NCI-H1436 (cell line): ENCODE measurements around the gene ARHGAP26.

Experiments used
- DNase-seq: peaks from one replicate; lab custom pipeline; 2025; lab: John Stamatoyannopoulos, UW

Gene ARHGAP26

DNA sequence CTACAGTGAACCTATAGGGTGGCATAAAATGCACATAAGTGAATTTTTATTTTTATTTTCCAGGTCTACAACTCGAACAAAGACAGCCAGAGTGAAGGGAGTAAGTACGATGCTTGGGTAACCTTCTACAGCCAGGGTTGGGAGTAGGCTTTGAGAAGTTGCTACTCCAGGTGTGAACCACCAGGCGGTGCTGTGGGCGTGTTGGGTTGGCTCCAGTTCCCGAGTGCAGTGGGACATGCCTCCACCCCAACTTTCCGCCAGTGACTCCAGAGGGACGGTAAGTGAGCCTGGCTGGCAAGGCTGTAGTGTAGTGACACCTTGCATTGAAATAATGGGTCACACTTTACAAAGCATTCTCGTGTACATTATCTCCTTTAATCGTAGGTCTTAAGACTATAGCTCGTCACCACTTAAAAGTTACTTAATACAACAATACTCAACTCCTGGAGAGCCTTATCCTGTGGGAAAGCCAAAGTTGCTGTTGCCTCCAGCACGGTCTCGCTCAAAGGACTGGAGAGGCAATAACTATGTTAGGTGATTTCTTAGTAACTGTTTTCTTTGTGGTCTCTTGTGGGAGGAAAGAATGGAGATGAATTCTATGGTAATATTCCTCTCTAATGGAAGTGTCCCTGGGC is 244.0 kb downstream of the ARHGAP26 start:
- DNase-seq = no peak

DNA sequence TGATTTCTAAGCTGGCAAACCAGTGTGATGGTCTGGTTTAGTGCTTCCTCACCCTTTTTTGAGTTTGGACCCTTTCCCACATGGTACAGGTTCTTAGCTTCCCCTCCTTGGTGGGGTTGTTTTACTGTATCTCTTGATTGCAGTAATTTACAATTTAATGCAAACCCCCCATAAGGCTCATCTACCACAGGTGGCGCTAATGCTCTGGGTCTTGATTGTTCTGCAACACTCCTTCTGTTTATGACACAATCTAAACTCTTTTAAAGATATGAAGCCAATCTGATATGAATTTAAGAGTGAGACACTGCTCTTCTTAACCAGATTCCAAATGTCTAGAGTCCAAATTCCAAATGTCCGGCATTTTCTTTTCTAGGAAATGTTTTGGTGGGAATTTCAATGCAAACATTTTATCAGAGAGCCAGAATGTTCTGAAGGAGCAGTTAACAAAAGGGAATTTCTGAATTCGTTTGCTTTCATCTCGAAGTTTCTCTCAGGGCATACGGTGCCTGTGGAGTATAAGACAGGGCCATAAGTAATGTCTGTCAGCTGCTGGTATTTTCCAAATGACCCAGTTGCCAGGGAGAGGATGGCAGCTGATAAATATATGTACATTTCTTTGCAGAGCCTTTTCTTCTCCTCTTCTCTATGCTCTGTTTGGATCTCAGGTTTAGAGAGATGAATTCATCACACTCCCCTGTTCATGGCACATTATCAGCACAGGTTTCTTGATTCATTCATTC is 246.8 kb downstream of the ARHGAP26 start:
- DNase-seq = no peak

DNA sequence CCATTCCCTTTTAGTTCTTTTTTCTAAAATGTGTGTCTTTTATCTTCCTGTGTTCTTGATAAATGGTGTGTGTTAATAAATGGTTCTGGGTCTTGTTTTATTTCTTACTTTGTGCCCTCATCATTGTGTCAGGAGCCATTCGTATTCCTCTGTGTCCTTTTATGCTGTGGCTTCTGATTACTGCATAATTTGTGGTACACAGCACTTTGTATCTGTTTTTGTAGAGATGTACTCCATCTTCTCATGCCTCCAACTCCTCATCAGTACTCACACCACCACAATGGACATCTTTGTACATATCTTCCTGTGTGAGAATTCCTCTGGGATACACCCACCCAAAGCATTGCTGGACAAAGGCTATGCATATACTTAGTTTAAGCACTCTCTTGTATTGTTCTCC is 247.4 kb downstream of the ARHGAP26 start:
- no peak for DNase-seq

DNA sequence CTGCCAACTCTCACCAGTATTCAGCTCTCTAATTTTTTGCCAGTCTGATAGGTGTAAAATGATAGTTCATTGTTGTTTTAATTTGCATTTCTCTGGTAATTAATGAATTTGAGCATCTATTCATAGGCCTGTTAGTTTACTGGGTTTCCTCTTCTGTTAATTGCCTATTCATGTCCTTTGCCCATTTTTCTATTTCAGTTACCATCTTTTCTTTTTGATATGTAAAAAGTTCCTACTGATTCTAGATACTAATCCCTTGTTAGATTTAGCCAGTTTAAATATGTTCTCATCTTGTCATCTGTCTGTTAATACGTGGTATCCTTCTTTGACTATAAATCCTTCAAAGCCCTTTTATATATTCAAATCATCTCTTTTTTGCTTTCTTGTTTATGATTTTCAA is 247.8 kb downstream of the ARHGAP26 start:
- no peak for DNase-seq

DNA sequence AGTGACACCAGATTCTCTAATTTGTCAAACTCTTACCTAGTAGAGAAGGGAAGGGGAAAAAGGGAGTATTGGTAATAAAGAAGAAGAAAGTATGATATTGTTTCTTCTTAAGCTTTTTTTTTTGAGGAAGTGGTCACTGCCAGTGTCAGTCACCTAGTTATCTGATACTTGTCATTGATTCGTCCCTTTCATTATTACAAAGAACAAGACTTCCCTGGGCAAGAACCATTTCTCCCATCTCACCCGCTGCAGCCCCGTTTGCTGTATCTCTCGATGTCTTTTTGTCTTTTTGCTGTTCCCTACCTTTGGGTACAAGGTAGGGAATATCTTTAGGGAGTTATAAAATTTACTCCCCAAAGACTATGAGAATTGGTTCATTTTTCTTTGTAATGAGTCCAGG is 249.0 kb downstream of the ARHGAP26 start:
- no peak for DNase-seq

DNA sequence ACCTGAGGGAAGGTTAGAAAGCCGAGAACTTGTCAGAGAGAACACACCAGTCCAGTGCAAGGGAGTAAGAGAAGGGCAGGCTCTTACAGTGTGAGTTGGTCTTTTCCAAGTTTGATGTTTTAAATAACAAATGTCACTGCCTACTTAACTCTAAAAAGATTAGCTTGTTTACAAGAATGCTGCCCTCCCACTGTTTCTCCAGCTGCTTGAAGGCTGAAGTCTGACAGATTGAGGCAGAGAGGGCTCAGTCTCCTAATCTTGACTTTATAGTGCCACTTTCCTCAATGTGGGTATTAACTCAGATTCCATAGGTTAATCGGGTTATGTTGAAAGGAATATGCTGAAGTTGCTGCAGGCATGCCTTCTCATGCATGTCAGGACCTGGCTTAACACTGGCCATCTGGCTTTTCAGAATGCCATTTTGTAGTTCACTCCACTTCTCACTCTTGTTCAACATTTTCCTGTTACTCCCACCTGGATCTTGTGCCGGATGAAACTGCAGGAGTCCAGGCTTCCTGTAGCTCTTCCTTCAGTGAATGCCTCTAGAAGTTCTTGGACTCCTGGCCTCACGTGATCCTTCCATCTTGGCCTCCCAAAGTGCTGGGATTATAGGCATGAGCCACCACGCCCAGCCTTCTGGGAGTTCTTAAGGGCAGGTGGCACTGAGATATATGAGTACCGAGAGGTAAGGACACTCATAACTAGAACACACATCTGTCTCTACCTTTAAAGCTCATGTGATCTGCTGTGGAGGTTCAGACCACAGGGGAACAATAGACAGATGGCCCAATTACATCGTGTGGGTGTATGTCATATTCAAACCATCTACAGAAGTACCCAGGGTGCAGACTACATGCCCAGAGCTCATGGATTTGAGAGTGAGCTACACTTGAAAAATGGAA is 249.7 kb downstream of the ARHGAP26 start:
- no peak for DNase-seq

DNA sequence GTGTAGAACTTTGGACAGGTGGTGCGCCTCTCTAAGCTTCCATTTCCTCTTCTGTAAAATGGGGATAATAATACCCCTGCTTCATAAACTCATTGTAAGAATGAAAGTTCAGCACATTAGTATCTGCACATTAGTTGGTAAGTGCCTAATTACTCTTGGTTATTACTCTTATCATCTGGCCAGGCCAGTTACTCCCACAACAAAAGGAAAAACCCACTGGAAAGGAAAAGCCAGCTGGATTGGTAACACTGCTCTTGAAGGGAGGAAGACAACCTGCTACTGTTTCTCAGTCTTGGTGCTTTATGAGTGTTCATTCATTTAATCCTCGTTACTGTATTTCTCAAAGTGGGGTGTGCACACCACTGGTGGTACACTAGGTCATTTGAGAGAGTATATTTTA is 251.4 kb downstream of the ARHGAP26 start:
- no peak for DNase-seq

DNA sequence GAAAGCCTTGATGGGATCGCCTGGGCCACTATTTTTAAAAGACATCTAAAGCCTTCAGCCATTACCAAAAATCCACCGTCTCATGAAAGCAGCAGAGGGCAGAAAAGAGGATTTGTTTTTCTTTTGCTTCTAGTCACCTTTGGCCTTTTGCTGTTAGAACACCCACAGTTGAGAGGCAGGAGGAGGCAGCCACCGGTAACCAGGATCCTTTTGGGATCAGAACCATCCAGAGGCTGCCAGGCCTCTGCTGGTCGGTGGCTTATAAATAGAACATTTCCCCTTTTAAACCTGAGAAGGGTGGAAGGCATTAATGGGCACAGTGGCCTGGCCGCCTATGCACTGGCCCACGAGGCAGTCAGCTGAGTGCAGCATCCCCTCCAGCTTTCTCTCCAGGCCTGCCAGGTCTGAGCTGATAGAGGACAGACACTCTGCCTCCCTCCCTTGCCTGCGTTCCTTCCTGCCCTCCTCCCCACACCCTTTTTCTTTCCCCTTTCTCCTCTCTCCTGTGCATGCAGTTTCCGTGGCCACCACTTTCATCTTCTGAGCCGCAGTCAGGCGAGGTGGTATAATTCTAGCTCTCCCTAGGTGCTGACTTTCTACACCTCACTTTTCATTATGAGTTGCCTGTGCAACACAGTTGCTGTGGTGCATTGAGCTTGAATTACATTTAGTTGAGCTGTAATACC is 253.4 kb downstream of the ARHGAP26 start:
- no peak for DNase-seq

DNA sequence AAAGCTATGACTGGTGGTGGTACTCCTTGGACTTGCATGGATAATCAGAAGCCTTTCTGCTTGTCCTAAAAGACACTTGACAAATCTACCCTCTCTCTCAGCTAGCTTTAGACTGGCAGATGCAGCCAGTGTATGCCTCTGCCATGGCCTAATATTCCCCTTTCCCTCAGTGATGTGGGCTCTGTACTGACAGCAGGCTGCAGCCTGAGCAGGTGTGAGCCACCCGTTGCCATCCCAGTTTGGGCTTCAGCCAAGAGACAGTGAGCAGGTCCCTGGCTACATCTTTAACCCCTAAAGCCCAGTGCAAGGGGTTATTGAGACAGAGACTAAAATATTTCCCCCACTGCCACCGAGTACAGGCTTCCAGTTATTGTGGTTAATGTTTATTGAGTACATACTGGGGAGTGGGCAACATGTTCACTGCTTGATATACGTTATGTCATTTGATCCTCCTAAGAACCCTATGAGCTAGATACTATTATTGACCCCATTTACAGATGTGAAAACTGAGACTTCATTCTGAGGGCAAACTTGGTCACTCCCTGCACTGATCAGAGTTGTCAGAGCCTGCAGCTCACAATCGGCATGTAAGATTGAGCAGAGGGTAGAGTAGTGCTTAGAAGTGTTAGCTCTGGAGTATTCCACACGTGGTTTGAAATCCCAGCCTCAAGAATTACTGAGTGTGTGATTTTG is 254.2 kb downstream of the ARHGAP26 start:
- DNase-seq = no peak

DNA sequence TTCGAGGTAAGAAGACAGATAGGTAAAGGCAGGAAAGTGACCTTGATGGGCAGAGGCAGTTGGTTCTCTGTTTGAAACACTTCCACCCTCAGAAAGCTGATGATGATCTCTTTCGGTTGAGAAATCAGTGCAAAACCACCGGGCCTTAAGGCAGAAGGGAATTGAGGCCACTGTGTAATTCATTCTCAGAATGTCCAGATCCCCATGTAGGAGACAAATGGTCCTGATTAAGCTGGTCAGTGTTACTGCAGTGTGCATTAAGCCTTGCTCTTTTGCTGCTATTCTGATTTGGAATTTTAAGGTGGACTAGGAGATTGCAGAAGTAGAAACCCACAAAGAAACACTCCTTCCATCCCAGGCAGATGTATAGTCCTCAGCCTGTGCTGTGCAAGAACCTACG is 255.2 kb downstream of the ARHGAP26 start:
- DNase-seq = no peak

DNA sequence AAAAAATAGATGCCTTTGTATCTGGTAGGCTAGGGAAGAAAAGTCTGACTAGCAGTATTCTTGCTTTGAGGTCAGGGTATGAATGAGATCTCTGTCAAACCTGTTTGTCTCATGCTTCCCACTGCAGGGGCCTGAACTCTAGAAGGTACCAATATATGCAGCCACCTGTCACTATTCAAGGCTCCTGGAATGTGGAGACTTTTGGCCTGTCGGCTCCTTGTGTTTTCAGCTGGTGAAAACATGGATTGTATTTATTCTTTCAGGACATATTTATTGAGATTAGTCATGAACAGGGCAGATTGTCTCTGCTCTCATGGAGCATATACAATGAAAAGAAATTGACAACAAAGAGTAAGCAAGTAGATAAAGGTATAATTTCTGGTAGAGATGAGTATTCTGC is 255.8 kb downstream of the ARHGAP26 start:
- DNase-seq = no peak

DNA sequence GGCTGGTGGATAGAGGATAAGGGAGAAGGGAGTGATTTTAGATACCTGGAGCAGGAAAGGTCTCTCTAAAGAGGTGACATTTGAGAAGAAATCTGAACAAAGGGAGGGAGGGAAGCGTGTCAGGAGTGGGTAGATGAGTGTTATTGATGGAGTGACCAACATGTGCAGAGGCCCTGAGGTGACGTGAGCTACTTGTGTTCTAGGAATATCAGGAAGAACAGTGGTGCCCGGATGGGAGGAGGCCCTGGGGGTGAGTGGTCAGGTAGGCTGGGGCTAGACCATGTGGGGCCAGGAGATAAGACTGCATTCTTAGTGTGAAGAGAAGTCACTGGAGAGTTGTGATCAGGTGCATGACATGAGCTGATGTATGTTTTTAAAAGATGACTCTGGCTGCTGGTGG is 256.2 kb downstream of the ARHGAP26 start:
- no peak for DNase-seq

DNA sequence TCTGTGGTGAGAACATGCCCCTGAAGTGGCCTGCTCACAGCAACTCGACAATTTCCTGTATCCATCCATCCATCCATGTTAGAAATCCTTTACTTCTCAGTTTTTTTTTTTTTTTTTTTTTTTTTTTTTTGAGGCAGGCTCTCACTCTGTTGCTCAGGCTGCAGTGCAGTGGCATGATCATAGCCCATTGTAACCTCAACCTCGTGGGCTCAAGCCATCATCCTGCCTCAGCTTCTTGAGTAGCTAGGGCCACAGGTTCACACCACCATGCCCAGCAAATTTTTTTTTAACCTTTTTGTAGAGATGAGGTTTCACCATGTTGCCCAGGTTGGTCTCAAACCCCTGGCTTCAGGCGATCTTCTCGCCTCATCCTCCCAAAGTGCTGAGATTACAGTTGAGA is 259.1 kb downstream of the ARHGAP26 start:
- no peak for DNase-seq

DNA sequence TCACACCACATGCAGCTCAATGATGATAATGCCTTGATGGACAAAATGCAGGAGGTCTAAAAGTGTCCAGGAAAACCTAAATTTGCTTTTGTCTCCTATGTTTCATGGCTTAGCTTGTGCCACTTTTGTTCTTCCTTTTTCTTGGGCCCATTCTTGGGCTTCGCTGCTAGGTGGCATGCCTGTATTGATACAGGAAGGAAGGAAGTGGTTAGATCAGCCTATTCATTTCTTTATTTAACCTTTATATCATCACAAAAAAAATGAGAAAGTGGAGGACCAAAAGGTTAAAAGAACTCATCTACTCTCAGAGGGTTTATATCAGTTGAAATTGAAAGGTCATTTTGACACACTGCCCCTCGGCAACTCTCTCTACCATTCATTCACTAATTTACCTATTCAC is 260.2 kb downstream of the ARHGAP26 start:
- DNase-seq = no peak

DNA sequence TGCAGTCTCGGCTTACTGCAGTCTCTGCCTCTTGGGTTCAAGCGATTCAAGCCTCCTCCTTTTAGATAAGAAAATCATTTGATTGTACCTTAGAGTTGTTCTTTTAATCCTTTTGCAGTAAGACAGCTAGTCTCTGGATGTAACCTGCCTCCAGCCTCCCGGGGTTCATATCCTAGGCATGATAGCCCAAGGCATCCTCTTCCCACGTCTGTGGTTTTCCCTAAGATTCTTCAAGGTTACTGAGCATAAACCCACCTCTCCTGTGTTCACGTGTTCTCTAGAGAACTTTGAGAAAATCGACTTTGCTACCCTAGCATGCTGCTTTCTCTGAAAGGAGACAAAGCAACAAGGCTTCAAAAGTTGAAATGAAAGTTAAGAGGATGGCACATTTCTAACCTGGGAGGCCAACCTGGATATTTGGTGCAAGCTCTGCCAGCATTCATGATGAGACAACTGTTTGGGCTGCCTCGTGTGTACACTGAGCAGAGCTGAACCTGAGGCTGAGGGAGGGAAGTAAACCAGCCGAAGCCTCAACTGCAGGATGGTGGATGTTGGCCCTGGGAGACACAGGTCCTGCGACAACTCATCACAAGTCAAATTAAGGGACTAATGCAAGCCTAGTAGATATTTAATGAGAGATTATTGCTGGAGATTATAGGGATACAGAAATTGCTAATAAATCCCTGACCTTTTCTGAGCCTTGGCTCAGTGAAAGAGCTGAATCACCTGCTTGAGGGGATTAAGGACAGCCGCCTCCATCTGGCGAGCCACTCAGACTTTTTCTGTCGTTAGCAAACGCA is 261.8 kb downstream of the ARHGAP26 start:
- no peak for DNase-seq

DNA sequence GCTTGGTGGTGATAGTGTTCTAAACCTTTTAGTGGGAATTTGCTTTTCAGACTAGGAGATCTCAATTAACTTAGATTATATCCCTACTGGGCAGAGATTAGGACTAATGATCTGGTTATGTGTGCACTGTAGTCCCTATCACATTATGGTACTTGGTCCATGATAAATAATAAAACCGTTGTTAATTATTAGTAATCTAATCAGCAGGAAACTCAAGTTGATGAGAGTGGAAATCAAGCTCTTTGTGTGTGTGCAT is 262.3 kb downstream of the ARHGAP26 start:
- no peak for DNase-seq

DNA sequence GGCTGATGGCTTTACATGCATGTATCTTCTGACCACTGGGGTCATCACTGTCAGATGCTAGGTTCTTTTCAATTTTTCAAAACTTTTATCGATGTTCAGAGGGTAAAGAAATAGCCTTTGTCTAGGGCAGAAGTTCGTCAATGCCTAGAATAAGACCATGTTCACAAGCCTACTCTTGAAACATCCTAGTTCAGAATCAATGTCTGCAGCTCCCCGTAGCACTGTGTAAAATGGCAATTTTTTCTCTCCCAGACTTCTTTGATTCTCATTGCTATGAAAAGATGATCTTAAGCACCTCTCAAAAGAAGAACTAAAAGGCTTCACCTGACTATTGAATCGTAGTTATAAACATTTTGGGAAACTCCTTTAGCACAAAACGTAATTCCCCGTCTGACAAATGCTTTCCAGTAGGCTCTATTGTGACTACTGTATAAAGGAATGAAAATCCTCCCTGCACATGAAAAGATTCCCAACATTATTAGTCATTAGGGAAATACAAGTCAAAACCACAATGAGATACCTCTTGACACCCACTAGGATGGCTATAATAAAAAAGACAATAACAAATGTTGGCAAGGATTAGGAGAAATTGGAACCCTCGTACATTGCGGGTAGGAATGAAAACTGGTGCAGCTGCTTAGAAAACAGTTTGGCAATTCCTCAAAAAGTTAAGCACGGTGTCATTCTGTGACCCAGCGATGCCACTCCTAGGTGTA is 263.5 kb downstream of the ARHGAP26 start:
- no peak for DNase-seq

DNA sequence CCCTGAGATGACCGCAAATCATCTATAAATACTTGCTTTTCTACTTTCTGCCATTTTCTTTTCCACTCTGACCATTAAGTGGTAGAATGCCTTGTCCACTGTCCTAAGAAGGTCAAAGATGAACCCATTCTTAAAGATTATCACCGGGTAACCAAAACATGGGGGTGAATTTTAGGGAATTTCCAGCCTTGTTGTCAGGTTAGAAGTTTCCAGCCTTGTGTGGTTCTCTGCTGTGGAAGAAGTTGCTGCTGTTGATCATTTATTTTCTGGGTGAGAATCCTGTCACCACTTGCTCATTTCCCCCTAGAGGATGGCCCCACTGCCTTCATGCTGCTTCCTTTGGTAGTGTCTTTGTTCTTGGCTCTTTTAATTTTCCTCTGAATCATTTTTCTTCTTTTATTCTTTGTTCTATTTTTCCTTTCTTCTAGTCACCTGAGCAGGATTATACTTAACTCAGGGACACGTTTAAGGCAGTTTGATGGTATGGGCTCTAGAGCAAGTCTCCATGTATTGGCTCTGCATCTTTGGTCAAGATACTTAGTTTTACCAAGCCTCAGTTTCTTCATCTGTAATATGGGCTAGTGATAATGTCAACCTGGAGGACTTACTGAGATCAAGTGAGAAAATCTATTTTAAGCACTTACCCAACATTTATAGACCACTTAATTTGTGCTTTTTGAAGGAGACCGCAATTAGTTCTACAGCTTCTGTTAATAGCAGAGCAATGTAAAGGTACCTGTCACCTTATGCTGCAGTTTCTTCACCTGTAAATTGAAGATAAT is 266.2 kb downstream of the ARHGAP26 start:
- DNase-seq = no peak

DNA sequence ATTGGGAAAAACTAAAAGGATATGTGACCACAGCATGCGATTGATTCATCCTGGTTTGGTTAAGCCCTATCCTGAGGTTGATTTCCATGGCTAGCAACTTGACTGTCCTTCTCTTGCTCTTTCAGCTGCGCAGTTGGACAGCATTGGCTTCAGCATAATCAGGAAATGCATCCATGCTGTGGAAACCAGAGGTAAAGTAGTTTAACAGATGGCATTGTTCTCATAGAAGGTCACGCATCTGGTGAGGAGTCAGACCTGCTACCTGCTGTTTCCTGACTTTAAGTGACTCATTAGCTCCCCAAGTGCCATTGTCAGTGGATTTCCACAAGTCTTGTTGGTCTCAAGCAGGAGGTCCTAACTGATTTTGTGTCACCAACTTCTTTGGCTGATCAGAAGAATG is 266.9 kb downstream of the ARHGAP26 start:
- no peak for DNase-seq

DNA sequence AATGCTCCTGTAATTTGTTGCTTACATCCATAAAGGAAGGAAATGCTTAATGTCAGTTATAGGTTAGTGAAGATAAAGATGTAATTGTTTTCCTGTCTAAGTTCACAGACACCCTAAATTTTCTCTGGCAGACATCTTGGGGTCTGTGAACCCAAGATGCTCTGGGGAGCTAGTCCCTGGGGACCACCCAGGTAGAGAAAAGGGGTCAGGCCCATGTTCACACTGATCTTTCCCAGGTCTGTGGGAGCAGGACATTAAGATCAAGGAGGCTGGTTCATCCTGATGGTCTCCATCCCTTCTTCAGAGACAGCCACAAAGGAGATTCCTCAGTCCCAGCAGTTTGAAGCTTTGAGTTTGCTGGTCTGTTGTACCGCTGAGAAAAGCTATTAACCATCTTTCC is 267.5 kb downstream of the ARHGAP26 start:
- no peak for DNase-seq
